ENCODE results near the gene TEAD4. TPM values are rescaled to one million over a fixed set of nuclear protein-coding genes. Genes with fewer than 3 reads are reported as not detected.

Gene TEAD4
- total RNA-seq, 1 donor from 2014 or later: 120 TPM

- Mint-ChIP-seq H3K27ac (ENCODE audit: unreplicated experiment) (peak overlapping the region; percentile 61), H3K36me3 (ENCODE audit: low read depth, unreplicated experiment) (peaks cover 39% of the 10 kb centered on the region), H3K27me3 (ENCODE audit: unreplicated experiment) (peaks cover 14% of the 10 kb centered on the region), H3K9me3 (ENCODE audit: unreplicated experiment) (no peaks in the 10 kb centered on the region), H3K4me1 (ENCODE audit: unreplicated experiment) (peaks cover 55% of the 10 kb centered on the region), H3K4me3 (ENCODE audit: unreplicated experiment) (peak overlapping the region; percentile 9)
- no peak for DNase-seq (ENCODE audit: low spot score)
- no peak for TF ChIP-seq CTCF (IDR thresholded peaks at IDR 0.05; ENCODE audit: unreplicated experiment)
Observed at GRCh38 chr12:3030821-3031429, 71.7 kb downstream of the TEAD4 start.

GRCh38 chr12:3032161-3032560 lies 73.0 kb downstream of the TEAD4 start:
- no peak for TF ChIP-seq CTCF (IDR thresholded peaks at IDR 0.05; ENCODE audit: unreplicated experiment)
- Mint-ChIP-seq H3K4me3 (ENCODE audit: unreplicated experiment) (no peak overlapping the region), H3K27me3 (ENCODE audit: unreplicated experiment) (peaks cover 13% of the 10 kb centered on the region), H3K4me1 (ENCODE audit: unreplicated experiment) (peaks cover 66% of the 10 kb centered on the region), H3K36me3 (ENCODE audit: low read depth, unreplicated experiment) (peaks cover 40% of the 10 kb centered on the region), H3K27ac (ENCODE audit: unreplicated experiment) (peak overlapping the region; percentile 89), H3K9me3 (ENCODE audit: unreplicated experiment) (no peaks in the 10 kb centered on the region)
- no peak for DNase-seq (ENCODE audit: low spot score)

GRCh38 chr12:3032770-3033538 lies 73.8 kb downstream of the TEAD4 start:
- DNase-seq (ENCODE audit: low spot score): peak; percentile 68
- H3K27ac Mint-ChIP-seq (ENCODE audit: unreplicated experiment): peak overlapping the region; percentile 89
- H3K36me3 Mint-ChIP-seq (ENCODE audit: low read depth, unreplicated experiment): peaks cover 45% of the 10 kb centered on the region
- no peak for TF ChIP-seq CTCF (IDR thresholded peaks at IDR 0.05; ENCODE audit: unreplicated experiment)
- peaks cover 16% of the 10 kb centered on the region for H3K27me3 Mint-ChIP-seq (ENCODE audit: unreplicated experiment)
- H3K4me1 Mint-ChIP-seq (ENCODE audit: unreplicated experiment): peaks cover 66% of the 10 kb centered on the region
- H3K9me3 Mint-ChIP-seq (ENCODE audit: unreplicated experiment): no peaks in the 10 kb centered on the region
- peak overlapping the region; percentile 56 for H3K4me3 Mint-ChIP-seq (ENCODE audit: unreplicated experiment)

GRCh38 chr12:3033539-3033867 lies 74.3 kb downstream of the TEAD4 start:
- Mint-ChIP-seq H3K4me3 (ENCODE audit: unreplicated experiment) (peak overlapping the region; percentile 59), H3K4me1 (ENCODE audit: unreplicated experiment) (peaks cover 66% of the 10 kb centered on the region), H3K27ac (ENCODE audit: unreplicated experiment) (peak overlapping the region; percentile 93), H3K36me3 (ENCODE audit: low read depth, unreplicated experiment) (peaks cover 50% of the 10 kb centered on the region), H3K9me3 (ENCODE audit: unreplicated experiment) (no peaks in the 10 kb centered on the region), H3K27me3 (ENCODE audit: unreplicated experiment) (peaks cover 19% of the 10 kb centered on the region)
- TF ChIP-seq CTCF (IDR thresholded peaks at IDR 0.05; ENCODE audit: unreplicated experiment): no peak
- no peak for DNase-seq (ENCODE audit: low spot score)
